ENCODE results near the gene E2F4.

Gene E2F4

DNA sequence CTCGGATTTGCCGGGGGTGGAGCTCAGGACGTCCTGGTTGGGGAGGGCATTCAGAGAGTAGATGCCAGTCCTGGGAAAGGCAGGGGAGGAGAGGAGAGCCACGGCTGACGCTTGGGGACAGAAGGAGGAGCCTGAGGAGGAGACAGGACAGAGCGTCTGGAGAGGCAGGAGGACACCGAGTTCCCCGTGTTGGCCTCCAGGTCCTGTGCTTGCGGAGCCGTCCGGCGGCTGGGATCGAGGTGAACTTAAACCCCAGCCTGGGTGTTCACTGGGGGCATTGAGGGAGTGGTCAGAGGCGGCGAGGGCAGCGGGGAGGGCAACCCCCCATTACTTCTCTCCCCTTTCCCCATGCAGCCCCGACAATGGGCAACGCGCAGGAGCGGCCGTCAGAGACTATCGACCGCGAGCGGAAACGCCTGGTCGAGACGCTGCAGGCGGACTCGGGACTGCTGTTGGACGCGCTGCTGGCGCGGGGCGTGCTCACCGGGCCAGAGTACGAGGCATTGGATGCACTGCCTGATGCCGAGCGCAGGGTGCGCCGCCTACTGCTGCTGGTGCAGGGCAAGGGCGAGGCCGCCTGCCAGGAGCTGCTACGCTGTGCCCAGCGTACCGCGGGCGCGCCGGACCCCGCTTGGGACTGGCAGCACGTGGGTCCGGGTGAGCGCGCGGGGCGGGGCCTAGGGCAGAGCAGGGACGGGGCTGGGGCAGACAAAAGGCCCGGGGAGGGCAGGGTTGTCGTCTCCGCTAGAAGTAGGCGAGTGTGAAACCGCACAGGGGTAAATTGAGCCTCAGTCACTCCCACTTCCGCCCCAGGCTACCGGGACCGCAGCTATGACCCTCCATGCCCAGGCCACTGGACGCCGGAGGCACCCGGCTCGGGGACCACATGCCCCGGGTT lies 17.9 kb upstream of the E2F4 start:
- no peak for DNase-seq (ENCODE audit: low read depth in 2 of 2)

DNA sequence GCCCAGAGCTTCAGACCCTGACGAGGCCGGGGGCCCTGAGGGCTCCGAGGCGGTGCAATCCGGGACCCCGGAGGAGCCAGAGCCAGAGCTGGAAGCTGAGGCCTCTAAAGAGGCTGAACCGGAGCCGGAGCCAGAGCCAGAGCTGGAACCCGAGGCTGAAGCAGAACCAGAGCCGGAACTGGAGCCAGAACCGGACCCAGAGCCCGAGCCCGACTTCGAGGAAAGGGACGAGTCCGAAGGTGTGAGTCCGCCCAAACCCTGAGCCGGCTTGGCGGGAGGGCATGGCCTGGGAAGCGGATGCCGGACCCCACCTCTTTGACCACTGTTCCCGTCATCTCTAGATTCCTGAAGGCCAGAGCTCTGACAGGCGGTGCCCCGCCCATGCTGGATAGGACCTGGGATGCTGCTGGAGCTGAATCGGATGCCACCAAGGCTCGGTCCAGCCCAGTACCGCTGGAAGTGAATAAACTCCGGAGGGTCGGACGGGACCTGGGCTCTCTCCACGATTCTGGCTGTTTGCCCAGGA lies 17.2 kb upstream of the E2F4 start:
- no peak for DNase-seq (ENCODE audit: low read depth in 2 of 2)

DNA sequence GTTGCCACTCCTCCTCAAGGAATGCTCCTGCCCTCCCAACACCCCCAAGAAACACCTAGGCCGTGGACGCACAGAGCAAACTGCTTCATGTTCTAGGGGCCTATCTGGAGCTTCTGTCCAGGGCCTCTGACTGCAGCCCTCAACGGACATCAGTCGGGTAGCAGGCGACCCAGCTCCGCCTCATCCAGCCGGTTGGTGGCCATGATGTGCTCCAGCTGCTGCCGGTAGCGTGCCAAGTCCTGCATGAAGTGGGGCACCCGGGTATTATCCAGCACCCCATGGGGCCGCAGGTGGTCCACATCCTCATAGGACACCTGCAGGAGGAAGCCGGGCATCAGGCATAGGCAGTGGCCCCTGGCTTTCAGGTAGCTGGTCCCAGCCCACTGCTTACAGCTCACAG lies 15.3 kb upstream of the E2F4 start:
- no peak for DNase-seq (ENCODE audit: low read depth in 2 of 2)

DNA sequence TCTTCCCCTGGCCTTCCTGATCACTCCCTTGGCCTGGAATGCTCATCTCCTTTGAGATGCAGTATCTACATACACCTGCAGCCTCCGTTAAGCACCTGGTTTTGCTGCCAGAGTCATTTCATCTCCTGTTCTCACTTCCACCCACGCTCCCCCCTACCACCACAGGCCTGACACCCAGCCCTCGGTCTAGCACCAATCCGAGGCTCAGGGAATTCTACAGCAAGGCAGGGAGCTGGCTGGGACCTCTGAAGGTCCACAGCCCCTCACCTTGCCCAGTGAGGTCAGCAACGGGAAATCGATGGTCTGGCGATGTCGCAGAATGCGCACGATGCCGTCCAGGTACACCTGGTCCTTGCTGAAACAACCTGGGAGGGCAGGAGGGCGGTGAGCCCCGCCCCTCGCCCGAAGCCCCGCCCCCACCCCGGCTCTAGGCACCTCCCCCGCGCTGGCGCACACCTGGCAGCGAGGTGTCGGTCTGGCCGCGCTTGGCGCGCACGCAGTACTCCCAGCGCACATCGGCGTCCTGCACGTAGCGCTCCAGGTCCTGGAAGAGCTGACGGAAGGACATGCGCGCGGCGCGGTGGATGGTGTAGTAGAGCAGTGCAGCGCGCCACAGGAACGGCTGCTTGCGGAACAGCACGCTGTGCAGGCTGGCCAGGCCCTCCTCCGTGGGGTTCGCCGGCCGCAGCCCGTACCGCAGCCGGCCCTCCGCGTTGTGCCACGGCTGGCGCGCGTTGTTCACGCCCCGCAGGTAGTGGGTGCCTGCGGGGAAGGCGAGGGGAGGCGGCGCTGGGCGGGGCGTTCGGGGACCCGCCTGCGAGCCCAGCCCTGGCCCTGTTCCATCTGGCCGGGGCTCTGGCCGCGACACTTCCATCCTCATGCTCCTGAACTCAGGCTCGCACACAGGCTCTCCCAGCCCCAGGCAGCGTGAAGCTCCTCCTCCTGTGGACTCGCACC lies 13.9 kb upstream of the E2F4 start:
- no peak for DNase-seq (ENCODE audit: low read depth in 2 of 2)

DNA sequence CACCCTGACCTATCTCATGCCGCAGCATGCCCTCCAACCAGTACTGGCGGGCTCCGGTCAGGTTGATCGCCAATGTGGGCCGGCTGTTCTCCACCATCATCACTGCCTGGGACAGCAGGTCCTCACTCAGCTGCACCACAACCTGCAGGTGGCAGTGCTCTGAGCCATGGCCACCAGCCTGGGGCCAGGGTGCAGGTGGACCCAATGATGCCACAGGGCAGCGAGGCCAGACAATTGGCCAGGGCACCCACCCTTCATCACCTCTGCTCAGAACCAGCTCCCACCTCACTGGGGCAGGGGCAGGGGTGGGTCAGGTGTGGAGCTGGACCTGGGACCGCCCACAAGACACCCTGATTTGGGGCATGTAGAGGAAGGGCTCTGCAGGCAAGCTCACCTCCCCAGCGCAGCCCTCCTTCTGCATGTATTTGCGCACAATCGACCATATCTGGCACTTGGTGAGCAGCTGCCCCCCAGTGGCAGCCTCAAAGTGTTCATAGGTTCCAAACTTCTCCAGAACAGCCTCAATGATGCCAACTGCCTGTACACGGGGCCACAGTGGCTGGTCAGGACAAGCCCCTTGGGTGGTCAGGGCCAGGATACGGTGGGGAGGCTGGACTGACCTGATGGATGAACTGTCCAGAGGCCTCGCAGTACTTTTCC lies 12.4 kb upstream of the E2F4 start:
- DNase-seq (ENCODE audit: low read depth in 2 of 2), result no peak

DNA sequence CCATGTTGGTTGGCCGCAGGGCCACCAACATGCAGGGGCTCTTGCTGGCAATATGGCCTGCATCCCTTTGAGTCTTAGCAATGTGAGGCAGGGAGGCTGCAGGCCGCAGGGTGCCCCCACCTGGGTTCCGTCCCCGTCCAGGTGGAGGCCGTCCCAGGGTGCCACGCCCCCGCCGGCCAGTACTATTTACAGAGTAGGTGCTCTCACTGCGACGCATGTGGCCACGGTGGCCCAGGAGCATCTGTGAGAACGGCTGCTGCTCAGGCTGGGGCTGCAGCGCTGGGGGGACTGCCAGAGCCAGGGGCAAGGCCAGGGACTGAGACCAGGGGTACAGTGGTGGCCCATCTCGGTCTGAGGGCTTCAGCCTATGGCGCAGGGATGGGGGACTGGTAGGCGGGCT lies 11.8 kb upstream of the E2F4 start:
- no peak for DNase-seq (ENCODE audit: low read depth in 2 of 2)

DNA sequence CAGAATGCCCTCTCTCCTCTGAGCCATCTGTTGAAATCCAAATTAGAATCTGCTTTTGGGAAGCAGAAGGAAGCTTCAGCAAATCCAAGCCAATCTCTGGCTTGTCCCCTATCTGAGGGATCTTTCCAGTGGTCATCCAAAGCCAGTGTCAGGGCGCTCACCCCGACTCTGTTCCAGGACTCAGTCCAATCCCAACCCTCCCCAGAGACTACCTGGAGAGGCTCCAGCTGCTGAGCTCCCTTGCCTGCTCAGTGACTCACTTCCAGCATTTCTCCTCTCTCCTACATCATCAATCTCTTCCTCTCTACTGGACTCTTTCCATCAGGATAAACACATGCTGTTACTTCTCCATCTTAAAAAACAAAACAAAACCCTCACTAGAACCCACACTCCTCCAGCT lies 10.6 kb upstream of the E2F4 start:
- DNase-seq (ENCODE audit: low read depth in 2 of 2), result peak; percentile 59 to 61

DNA sequence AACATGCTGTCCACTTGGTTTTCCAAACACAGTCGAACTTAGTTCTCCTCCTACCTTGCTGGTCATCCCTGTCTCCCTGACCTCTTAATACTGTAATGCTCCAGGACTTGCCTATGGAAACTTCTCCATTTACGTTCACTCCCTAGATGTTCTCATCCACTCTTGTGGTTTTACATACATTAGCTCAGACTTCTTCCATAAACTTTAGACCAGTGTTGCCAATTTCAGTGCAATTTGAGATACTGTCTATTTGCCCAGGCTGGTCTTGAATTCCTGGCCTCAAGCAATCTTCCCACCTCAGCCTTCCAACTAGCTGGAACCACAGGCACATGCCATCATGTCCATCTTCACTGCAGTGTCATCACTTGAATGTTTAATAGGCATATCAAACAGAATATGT lies 9.7 kb upstream of the E2F4 start:
- DNase-seq (ENCODE audit: low read depth in 2 of 2), result no peak

DNA sequence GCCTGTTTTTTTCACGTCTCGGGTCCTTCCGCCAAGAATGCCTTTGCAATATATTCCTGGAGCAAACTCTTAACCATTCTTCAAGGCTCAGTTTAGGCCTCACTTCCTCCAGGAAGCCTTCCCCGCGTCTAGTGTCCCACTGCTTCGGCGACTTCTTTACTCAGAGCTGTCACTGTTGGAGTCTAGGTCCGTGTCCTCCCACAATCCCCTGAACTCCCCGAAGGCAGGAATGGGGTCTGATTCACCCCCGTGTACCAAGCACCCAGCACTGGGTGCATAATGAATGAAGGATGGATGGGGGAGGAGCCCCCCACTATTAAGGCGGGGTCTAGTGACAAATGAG lies 8.7 kb upstream of the E2F4 start:
- DNase-seq (ENCODE audit: low read depth in 2 of 2), result no peak

DNA sequence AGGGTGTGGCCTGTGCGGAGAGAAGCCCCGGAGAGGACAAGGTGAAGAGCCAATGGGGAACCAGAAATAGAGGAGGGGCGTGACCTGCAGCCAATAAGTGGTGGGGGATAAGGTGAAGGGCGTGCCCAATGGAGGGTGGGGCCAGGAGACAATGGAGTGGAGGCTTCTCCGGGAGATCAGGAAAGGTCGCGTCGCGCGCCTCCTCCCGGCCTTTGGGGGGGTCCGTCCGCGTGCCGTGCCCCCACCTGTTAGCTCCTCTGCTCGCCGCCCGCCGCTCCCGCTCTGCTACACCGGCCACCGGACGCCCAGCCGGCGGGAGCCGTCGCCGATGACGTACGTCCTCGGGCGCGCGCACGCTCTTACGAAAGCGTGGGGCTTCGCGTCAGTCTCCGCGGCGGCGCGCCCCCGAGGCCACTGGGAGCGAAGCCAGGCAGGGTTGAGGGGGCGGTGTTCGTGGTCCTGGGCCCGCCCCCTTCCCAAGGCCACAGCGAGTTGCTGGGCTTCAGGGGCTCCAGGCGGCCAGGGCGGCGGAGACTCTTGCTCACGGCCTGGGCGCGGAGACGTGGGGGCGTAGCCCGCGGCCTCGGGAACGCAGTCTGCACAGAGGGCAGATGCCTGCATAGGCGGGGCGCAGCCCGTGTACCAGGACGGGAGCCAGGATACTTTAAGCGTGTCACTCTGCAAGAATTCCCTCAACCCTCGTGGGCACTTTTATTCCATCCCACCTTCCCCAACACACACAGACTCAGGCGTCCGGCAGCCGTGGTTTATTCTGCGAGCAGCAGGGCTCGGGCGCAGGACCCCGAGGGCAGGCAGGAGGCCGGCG lies 8.1 kb upstream of the E2F4 start, which contains the start of gene MATCAP1:
Gene MATCAP1 (minus strand): TSS at position 337 of the 826 bp plus-strand sequence. CDS start 3,353 bp downstream, outside the sequence.
- peak; percentile 95 for DNase-seq (ENCODE audit: low read depth in 2 of 2)

DNA sequence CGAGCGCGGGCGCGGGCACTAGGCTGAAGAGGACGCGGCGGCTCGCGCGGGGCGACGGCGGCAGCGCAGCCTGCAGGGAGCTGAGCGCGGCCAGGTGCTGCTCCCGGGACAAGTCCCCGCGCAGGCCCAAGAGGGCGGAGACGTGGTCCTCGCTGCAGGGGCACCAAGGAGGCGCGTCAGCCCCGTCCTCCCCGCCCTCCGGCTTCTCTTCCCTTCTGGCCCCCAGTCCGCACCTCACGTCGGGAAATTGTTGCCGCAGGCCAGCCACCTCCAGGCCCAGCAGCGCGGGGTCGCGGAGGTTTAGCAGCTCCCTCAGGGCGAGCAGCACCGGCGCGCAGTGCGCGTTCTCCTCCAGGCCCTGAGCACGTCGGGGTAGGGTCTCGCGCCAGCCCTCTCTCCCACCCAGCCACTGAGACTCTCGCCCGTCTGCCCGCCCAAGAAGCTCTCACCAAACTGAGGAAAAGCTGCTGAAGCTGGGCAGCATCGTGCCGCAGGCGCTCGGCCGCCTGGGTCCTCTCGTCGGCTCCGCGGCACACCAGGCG lies 7.4 kb upstream of the E2F4 start:
- no peak for DNase-seq (ENCODE audit: low read depth in 2 of 2)

DNA sequence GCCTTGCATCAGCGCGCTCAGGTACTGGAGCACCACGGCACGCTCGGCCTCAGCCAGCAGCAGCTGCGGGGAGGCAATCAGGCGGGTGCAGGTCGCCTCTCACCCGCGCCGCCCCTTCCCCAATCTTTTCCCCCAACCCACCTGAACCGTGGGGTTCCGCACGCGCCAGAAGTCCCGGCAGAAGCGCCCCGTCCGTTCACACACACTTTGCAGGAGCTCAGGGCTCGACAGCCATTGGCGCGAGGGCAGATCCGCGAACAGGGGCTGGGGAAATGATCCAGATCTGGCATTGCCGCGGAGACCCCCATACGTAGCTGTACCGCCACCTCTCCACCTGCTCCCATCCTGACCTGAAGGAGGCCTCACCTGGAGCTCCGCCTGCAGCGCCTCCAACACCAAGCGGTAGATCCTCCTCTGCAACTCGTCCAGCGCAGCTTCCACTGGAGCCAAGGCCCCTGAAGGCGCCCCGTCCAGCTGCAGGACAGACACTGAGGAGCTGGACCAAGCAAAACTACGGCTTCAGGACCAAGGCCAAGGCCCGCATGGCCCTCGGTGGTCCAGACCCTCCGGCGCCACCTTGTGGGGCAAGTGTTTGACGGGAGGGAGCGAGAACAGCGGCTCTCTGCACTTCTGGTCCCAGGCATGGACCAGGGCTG lies 6.8 kb upstream of the E2F4 start:
- DNase-seq (ENCODE audit: low read depth in 2 of 2), result peak; percentile 58

DNA sequence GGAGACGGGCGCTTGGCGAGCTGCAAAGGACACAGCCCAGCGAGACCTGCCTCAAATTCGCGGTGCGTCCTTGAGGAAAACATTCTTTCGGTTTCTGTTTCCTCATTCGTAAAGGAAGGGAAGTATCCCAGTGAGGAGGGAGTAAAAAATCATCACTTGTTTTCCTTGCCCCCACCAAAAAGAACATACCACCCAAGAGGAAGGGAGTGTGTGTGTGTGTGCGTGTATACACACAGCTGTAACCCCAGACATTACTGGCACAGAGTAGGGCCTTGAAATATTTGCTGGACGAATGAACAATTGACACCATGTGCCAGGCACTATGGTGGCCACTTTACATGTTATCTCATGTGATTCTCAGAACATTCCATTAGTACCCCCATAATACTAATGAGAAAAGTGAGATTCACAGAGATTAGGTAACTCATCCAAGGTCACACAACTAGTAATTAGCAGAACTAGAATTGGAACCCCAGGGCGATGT lies 6.3 kb upstream of the E2F4 start:
- no peak for DNase-seq (ENCODE audit: low read depth in 2 of 2)

DNA sequence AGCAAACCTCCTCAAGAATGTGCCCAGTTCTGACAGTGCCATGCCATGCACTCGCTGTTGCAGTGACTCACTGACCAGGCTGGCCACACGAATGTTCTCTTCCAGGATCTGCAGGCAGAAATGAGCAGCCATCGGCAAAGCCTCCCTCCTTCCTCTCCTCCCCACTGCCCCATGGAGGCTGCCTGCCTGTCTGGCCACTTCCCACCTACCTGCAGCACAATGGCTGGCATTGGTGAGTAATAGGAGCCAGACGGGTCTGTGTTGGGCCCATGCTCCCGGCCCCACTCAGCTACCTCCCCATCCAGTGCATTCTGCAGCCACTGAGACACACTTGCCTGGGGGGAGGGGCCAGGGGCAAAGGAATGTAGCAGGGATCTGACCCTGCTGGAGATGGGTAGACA lies 5.4 kb upstream of the E2F4 start:
- no peak for DNase-seq (ENCODE audit: low read depth in 2 of 2)

DNA sequence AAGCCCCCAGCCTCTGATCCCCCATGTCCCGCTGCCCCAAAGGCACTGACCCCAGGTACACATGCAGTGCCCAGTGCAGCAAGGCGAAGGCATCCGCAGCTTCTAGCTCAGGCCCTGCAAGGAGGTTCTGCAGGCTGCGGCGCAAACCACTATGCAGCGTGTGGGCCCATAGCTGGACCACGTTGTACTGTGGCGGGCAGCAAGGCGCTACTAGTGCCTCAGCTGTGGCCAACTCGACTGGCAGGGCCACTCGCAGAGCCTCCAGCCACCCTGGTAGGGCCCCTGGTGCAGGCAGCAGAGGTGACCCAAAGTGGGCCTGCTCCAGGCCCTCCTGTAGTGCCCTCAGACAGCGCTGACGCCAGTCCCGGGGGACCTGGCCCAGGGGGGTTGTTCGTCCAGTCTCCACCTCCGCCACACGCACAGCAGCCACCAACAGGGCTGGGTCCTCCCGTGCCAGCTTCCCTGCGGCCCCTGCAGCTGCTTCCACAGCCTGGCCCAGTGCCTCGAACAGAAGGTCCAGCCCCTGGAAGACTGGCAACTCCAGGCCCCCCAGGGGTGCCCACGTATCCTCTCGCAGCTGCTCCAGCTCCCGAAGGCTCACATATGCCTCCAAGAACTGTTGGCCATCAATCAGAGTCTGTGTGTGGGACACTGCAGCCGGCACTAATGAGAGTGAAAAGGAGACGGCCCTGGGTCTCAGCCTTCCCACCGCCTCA lies 4.6 kb upstream of the E2F4 start:
- DNase-seq (ENCODE audit: low read depth in 2 of 2), result no peak

DNA sequence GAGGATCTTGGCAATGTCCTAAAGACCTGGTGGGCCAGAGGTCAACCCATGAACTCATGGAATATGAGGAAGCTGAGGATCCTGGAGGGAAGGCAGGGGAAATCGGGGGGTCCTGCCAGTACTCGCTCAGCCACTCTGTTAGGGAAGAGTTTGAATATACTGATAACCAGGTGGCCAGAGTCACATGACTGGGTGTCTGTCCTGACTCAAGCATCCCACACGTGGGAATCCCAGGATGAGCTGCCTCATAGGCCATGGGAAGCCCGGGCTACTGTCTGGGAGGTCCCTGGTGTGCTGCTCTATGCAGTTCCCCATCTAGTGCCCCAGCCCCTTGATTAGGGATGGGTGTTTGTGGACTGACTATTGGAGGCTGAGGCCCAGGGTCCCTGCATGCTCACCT lies 3.6 kb upstream of the E2F4 start:
- no peak for DNase-seq (ENCODE audit: low read depth in 2 of 2)

DNA sequence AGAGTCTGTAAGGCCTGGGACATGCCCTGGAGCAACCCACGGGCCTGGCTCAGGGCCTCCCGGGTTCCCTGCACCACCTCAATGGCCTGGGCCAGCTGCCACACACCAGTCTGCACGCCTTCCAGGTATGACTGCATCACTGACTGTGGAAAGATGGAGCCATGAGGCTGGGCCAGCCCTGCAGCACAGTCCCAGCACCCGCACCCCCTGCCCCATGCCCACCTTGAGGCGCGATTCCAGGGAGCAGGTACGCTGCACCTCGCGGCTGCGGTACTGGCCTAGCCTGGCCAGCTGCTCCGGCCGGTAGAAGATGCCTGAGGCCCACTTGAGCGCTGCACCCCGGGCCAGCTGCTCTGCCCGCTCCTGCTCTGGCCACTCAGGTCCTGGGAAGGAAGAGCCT lies 3.2 kb upstream of the E2F4 start:
- no peak for DNase-seq (ENCODE audit: low read depth in 2 of 2)

DNA sequence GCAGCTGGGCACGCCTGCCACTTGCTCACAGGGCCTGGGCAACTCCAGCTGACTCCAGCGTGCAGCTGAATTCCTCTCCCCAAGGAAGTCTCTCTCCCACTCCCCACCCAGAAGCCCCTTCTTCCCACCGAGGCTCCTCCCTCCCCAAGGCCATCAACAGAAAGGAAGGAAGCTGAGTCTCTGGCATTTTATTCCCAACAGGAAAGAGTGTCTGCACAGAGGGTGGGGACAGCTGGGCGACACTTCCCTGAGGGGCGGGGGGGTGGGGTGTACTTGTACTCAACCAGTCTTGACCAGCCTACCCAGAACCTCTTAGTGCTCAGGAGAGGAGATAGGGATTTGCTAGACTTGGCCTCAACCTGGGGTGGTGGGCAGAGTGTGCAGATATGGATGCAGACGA lies 1.9 kb upstream of the E2F4 start, which contains the start of gene EXOC3L1:
Gene EXOC3L1 (minus strand): TSS at position 96 of the 400 bp plus-strand sequence. CDS start 460 bp downstream, outside the sequence.
- DNase-seq (ENCODE audit: low read depth in 2 of 2), result no peak

Data from fibroblast of skin of left quadriceps (primary cell).